Measurements from ENCODE around the gene ADCY5.

GRCh38 chr3:123344175-123344906 is 104.5 kb downstream of the ADCY5 start:
- TF ChIP-seq CTCF (IDR thresholded peaks at IDR 0.05) (no peak), POLR2A (IDR thresholded peaks at IDR 0.05) (no peak)

Measured in Peyer's patch (tissue), 4 donors.